CD1c-positive myeloid dendritic cell (primary cell): Measurements from ENCODE around the gene FER.
A peak's percentile ranks its signal among the peaks of the same experiment; 100 is the strongest.
"Not testable (repeated sequence)": the region's sequence is repeated elsewhere in the genome, so short reads cannot be mapped to it uniquely, and the experiment has no call there.

ENCODE experiments used
- DNase-seq: peaks from one replicate; pipeline ENCODE4 v3.0.0-alpha.2; 2016; ENCODE audit errors: extremely low spot score

The FER gene

GRCh38 chr5:108747111-108747773 is 455 bp upstream of the FER start:
- no peak for DNase-seq

- DNase-seq, result peak; percentile 98
Measured at GRCh38 chr5:108748401-108749127, 867 bp downstream of the FER start.

GRCh38 chr5:108749128-108749861 is 1.6 kb downstream of the FER start:
- DNase-seq, result no peak

- no peak for DNase-seq
Measured at GRCh38 chr5:108753331-108753730, 5.6 kb downstream of the FER start.

GRCh38 chr5:108753877-108754276 is 6.2 kb downstream of the FER start:
- no peak for DNase-seq

GRCh38 chr5:108760512-108760911 is 12.8 kb downstream of the FER start:
- DNase-seq, result no peak

- DNase-seq, result no peak
Measured at GRCh38 chr5:108762660-108763059, 15.0 kb downstream of the FER start.

GRCh38 chr5:108763222-108763916 is 15.7 kb downstream of the FER start:
- no peak for DNase-seq

GRCh38 chr5:108765647-108766046 is 17.9 kb downstream of the FER start:
- no peak for DNase-seq

GRCh38 chr5:108766916-108767315 is 19.2 kb downstream of the FER start:
- not testable (repeated sequence) for DNase-seq

GRCh38 chr5:108769352-108769751 is 21.7 kb downstream of the FER start:
- no peak for DNase-seq

- DNase-seq, result no peak
Measured at GRCh38 chr5:108772626-108773025, 24.9 kb downstream of the FER start.

GRCh38 chr5:108773330-108773729 is 25.6 kb downstream of the FER start:
- no peak for DNase-seq

- DNase-seq, result not testable (repeated sequence)
Measured at GRCh38 chr5:108774079-108774478, 26.4 kb downstream of the FER start.

GRCh38 chr5:108777582-108777981 is 29.9 kb downstream of the FER start:
- DNase-seq, result not testable (repeated sequence)

GRCh38 chr5:108784577-108784976 is 36.9 kb downstream of the FER start:
- not testable (repeated sequence) for DNase-seq

- no peak for DNase-seq
Measured at GRCh38 chr5:108786806-108787483, 39.2 kb downstream of the FER start.

GRCh38 chr5:108788142-108788541 is 40.4 kb downstream of the FER start:
- no peak for DNase-seq

- DNase-seq, result no peak
Measured at GRCh38 chr5:108793207-108793606, 45.5 kb downstream of the FER start.

- not testable (repeated sequence) for DNase-seq
Measured at GRCh38 chr5:108794349-108794748, 46.7 kb downstream of the FER start.

- no peak for DNase-seq
Measured at GRCh38 chr5:108797396-108797795, 49.7 kb downstream of the FER start.

- no peak for DNase-seq
Measured at GRCh38 chr5:108797986-108798385, 50.3 kb downstream of the FER start.
